NCI-H82 (cell line): ENCODE data around the gene DACH2.
"Not testable (repeated sequence)": the region's sequence is repeated elsewhere in the genome, so short reads cannot be mapped to it uniquely, and the experiment has no call there.

ENCODE experiments used
- DNase-seq: peaks from one replicate; lab custom pipeline; 2025; lab: John Stamatoyannopoulos, UW

DACH2 gene

GRCh38 chrX:86148024-86148511 is at the start of gene DACH2:
TSS of gene DACH2 (plus strand) at chrX:86148451.
- DNase-seq, result peak; percentile 98

GRCh38 chrX:86102341-86102740 is 45.9 kb upstream of the DACH2 start:
- no peak for DNase-seq

GRCh38 chrX:86103061-86103460 is 45.2 kb upstream of the DACH2 start:
- DNase-seq, result no peak

- no peak for DNase-seq
These were observed 43.7 kb upstream of the DACH2 start for GRCh38 chrX:86104526-86104925.

- peak; percentile 85 for DNase-seq
These were observed 26.3 kb upstream of the DACH2 start for GRCh38 chrX:86121916-86122315.

GRCh38 chrX:86133761-86134160 is 14.5 kb upstream of the DACH2 start:
- peak; percentile 6 for DNase-seq

- DNase-seq, result no peak
These were observed 11.2 kb upstream of the DACH2 start for GRCh38 chrX:86137071-86137470.

GRCh38 chrX:86141786-86142185 is 6.5 kb upstream of the DACH2 start:
- DNase-seq, result no peak

GRCh38 chrX:86146102-86146501 is 2.1 kb upstream of the DACH2 start:
- DNase-seq, result no peak

- DNase-seq, result peak; percentile 63
These were observed 343 bp downstream of the DACH2 start for GRCh38 chrX:86148594-86148993.

- peak; percentile 39 for DNase-seq
These were observed 868 bp downstream of the DACH2 start for GRCh38 chrX:86149119-86149518.

- peak; percentile 84 for DNase-seq
These were observed 6.3 kb downstream of the DACH2 start for GRCh38 chrX:86154553-86154952.

- DNase-seq, result peak; percentile 80
These were observed 23.1 kb downstream of the DACH2 start for GRCh38 chrX:86171366-86171765.

- no peak for DNase-seq
These were observed 30.7 kb downstream of the DACH2 start for GRCh38 chrX:86178906-86179305.

- not testable (repeated sequence) for DNase-seq
These were observed 33.1 kb downstream of the DACH2 start for GRCh38 chrX:86181325-86181724.

- DNase-seq, result no peak
These were observed 44.6 kb downstream of the DACH2 start for GRCh38 chrX:86192827-86193226.

GRCh38 chrX:86194758-86195157 is 46.5 kb downstream of the DACH2 start:
- DNase-seq, result no peak

GRCh38 chrX:86195343-86195742 is 47.1 kb downstream of the DACH2 start:
- DNase-seq, result no peak

- no peak for DNase-seq
These were observed 49.6 kb downstream of the DACH2 start for GRCh38 chrX:86197815-86198214.

- DNase-seq, result no peak
These were observed 62.5 kb downstream of the DACH2 start for GRCh38 chrX:86210772-86211171.

- no peak for DNase-seq
These were observed 67.0 kb downstream of the DACH2 start for GRCh38 chrX:86215260-86215659.

- DNase-seq, result no peak
These were observed 89.2 kb downstream of the DACH2 start for GRCh38 chrX:86237482-86237881.

GRCh38 chrX:86241547-86241946 is 93.3 kb downstream of the DACH2 start:
- DNase-seq, result no peak

- no peak for DNase-seq
These were observed 115.3 kb downstream of the DACH2 start for GRCh38 chrX:86263526-86263925.

GRCh38 chrX:86295293-86295692 is 147.0 kb downstream of the DACH2 start:
- no peak for DNase-seq
